Glutamatergic neuron (in vitro differentiated cells): Measurements from ENCODE around the gene IGSF3. TPM values are rescaled to one million over a fixed set of nuclear protein-coding genes. Genes with fewer than 3 reads are reported as not detected.

Experiments
- DNase-seq: peaks from one replicate; pipeline ENCODE4 v3.0.0; 2022
- H3K27ac Mint-ChIP-seq: one replicate; pipeline ENCODE4 v1.8.0; 2020; ENCODE audit warnings: mild to moderate bottlenecking, mixed read lengths, inconsistent platforms; ENCODE audit not compliant: unreplicated experiment
- H3K27me3 Mint-ChIP-seq: one replicate; pipeline ENCODE4 v1.8.0; 2020; ENCODE audit warnings: mild to moderate bottlenecking, moderate library complexity, mixed read lengths, inconsistent platforms; ENCODE audit not compliant: unreplicated experiment
- H3K36me3 Mint-ChIP-seq: one replicate; pipeline ENCODE4 v1.8.0; 2020; ENCODE audit warnings: mild to moderate bottlenecking, mixed read lengths, inconsistent platforms; ENCODE audit not compliant: unreplicated experiment
- H3K4me1 Mint-ChIP-seq: one replicate; pipeline ENCODE4 v1.8.0; 2020; ENCODE audit warnings: mild to moderate bottlenecking, low read depth, mixed read lengths, inconsistent platforms; ENCODE audit not compliant: unreplicated experiment
- H3K4me3 Mint-ChIP-seq: one replicate; pipeline ENCODE4 v1.8.0; 2020; ENCODE audit warnings: mild to moderate bottlenecking, mixed read lengths, inconsistent platforms; ENCODE audit not compliant: unreplicated experiment
- H3K9me3 Mint-ChIP-seq: one replicate; pipeline ENCODE4 v1.8.0; 2020; ENCODE audit warnings: mild to moderate bottlenecking, moderate library complexity, mixed read lengths, inconsistent platforms; ENCODE audit not compliant: unreplicated experiment
- total RNA-seq: library from RNA; stranded (reverse); fragmentation: NEBNext Ultra II Directional; extraction: Animal tissue kit (Norgen Biotek cat#: 25700); gene quantifications from one replicate; pipeline ENCODE4 v1.2.1, GENCODE V29; 2021; ENCODE audit not compliant: unreplicated experiment
- TF ChIP-seq, protein P1 (sequence below): fragments of 200-600 bp; sonication (generic); IDR thresholded peaks from one replicate; pipeline ENCODE4 v1.5.0; 2021; ENCODE audit not compliant: partially characterized antibody, unreplicated experiment

IGSF3 gene
- total RNA-seq, 1 donor from 2014 or later, result 110 TPM

DNA sequence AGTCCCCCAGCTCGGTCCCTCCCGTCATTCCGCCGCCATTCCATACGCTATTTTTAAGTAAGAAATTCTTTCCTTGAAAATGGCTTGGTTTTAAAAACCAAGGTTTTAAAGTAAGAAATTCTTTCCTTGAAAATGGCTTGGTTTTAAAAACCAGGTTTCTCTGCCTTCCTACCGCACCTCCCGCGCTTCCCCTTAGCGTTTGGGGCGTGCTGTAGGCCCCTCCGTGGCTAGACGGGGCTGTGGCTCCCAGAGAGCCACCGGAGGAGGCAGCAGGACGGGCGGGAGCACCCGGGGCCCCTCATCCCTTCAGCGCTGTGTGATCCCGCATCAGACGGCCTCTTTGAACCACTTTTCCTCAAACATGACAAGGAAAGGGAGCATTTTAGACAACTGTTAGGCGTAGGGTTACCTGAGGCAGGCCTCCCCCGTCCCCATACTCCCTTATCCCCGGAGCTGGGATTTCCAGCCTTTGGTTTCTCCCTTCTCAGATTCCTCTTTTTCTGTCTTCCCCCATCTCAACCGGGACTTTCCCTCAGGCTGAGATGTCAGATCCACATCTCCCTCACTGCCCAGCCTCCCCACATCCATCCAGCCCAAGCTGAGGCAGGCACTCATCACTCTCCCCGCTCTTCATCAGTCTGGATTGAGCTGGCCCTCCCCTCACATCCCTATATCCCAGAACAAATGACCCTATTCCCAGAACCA lies 96.2 kb downstream of the IGSF3 start:
- Mint-ChIP-seq H3K27ac (peak overlapping the region; percentile 60), H3K4me1 (peaks cover 35% of the 10 kb centered on the region), H3K36me3 (no peaks in the 10 kb centered on the region), H3K9me3 (peaks cover 4% of the 10 kb centered on the region), H3K4me3 (peak overlapping the region; percentile 85), H3K27me3 (peaks cover 4% of the 10 kb centered on the region)
- TF ChIP-seq, protein P1, sequence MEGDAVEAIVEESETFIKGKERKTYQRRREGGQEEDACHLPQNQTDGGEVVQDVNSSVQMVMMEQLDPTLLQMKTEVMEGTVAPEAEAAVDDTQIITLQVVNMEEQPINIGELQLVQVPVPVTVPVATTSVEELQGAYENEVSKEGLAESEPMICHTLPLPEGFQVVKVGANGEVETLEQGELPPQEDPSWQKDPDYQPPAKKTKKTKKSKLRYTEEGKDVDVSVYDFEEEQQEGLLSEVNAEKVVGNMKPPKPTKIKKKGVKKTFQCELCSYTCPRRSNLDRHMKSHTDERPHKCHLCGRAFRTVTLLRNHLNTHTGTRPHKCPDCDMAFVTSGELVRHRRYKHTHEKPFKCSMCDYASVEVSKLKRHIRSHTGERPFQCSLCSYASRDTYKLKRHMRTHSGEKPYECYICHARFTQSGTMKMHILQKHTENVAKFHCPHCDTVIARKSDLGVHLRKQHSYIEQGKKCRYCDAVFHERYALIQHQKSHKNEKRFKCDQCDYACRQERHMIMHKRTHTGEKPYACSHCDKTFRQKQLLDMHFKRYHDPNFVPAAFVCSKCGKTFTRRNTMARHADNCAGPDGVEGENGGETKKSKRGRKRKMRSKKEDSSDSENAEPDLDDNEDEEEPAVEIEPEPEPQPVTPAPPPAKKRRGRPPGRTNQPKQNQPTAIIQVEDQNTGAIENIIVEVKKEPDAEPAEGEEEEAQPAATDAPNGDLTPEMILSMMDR, result no peak
- DNase-seq, result no peak

DNA sequence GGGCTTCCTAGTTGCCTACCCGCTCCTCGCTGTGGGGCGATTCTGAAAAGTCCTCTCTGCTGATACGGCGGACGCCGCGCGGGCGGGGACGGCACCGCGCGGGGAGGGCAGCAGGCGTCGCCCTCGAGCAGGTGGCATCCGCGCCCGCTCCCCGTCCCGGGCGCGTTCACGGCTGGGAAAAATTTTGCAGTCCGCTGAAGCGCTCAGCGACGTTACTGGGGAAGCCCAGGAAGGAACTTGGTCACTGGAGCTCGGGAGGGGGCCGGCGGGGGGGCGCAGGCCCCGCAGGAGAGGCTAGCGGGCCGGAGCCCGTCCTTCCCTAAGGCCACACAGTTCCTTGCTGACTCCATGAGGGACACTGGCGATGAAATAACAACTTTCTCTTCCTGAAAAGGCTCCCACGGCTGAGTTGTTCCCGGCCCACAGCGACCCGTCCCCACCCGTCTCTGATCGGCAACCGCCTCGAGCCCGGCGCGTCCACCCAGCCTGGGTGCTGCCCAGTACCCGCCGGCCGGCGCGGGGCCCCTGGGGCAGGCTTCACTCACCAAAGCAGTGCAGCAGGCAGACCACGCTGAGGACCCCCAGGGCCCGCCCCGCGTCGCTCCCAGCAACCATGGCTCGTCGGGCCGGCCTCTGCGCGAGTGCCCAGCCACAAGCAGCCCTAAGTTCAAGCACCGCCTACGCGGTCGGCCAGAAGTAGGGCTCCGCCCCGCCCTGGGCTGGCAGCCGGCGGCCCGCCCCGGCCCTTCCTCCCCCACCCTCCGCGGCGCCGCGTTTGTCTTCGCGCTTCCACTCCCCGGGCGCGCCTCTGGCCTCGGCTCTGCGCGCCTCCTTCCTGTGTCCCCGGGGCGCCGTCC lies 96.9 kb downstream of the IGSF3 start, which contains the start of gene CD58:
Gene CD58, minus strand, starts transcription at position 669 of the 857 bp plus-strand sequence. Its CDS starts 54 bp downstream, at position 615.
- no peaks in the 10 kb centered on the region for H3K36me3 Mint-ChIP-seq
- peaks cover 4% of the 10 kb centered on the region for H3K9me3 Mint-ChIP-seq
- peak within 1 kb of the TSS; percentile 65 for H3K27ac Mint-ChIP-seq
- TF ChIP-seq, protein P1, result peak; percentile 65
- peaks cover 4% of the 10 kb centered on the region for H3K27me3 Mint-ChIP-seq
- peaks cover 35% of the 10 kb centered on the region for H3K4me1 Mint-ChIP-seq
- DNase-seq, result peak; percentile 85
- peak within 1 kb of the TSS; percentile 88 for H3K4me3 Mint-ChIP-seq

DNA sequence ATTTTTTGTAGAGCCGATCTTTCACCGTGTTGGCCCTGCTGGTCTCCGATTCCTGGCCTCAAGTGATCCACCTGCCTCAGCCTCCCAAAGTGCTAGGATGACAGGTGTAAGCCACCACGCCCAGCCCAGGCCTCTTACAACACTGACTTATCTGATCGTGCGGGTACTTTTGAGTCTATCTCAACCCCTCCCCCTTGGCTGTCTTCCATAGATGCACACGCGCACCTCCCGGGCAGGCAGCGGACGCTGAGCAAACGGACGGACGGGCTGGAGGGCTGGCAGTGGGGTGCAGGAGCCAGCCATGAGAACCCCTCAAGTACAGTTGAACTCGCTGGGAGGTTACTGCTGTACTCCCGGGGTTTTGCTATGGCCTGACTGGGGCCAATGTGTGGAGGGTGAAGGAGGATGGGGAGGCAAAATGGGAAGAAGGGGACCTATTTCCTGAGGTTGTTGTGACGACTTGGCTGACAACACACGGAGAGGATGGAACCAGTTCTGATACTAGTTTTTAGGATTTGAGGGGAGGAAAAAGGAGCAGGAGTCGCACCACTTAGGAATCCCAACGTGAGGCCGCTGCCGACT lies 97.7 kb downstream of the IGSF3 start:
- Mint-ChIP-seq H3K9me3 (peaks cover 4% of the 10 kb centered on the region), H3K36me3 (no peaks in the 10 kb centered on the region), H3K4me3 (peak overlapping the region; percentile 88), H3K27me3 (peaks cover 4% of the 10 kb centered on the region), H3K27ac (peak overlapping the region; percentile 65), H3K4me1 (peaks cover 29% of the 10 kb centered on the region)
- DNase-seq, result no peak
- TF ChIP-seq, protein P1, result no peak

DNA sequence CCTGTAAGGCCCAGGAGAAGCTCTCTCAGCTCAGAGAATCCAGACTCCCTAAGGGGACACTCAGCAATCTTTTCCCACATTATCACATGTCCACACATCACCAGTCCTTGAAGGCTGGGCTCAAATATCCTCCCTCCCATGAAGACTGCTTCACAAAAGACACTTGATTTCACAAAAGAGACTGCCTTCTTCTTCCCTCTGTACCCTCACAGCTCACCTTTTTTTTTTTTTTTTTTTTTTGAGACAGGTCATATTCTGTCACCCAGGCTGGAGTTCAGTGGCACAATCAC lies 98.2 kb downstream of the IGSF3 start:
- DNase-seq, result no peak
- TF ChIP-seq, protein P1, result no peak
- H3K36me3 Mint-ChIP-seq, result peaks cover 1% of the 10 kb centered on the region

More for the DNA sequence above, 98.2 kb downstream of the IGSF3 start:
- Mint-ChIP-seq H3K9me3 (peaks cover 4% of the 10 kb centered on the region), H3K4me3 (peak overlapping the region; percentile 13), H3K27ac (peak overlapping the region; percentile 39), H3K27me3 (peaks cover 4% of the 10 kb centered on the region), H3K4me1 (peaks cover 24% of the 10 kb centered on the region)
